AG08395 (cell line): ENCODE results near the gene KLHL40.
A peak's percentile ranks its signal among the peaks of the same experiment; 100 is the strongest.

ENCODE experiments used
- DNase-seq: peaks from one replicate; pipeline ENCODE4 v3.0.0; 2012; ENCODE audit warnings: mixed read lengths, low spot score

The KLHL40 gene

GRCh38 chr3:42668793-42669217 is 16.5 kb upstream of the KLHL40 start:
- no peak for DNase-seq

DNA sequence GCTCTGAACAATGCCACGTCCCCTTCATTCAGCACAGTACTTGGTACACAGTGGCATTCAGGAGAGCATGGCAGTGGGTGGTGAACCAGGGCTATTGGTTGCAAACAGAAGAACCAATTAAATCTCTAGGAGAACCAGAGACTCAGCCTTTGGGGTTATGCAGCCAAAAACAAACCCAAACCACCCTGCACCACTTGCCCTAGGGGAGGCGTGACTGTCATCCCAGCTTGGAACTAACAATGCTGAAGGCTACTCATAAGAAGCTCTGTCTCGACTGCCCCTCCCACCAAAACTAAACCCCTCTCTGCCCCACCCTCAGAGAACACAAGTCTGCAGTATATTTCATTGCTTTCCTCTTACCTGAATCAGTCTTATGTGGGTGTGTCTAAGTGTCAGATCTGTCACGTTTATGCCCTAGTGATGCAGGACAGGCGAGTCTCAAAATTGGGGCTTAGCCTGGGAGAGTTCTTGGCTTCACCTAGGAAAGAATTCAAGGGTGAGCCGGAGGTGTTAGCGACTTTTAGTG is 15.2 kb upstream of the KLHL40 start:
- DNase-seq = no peak

DNA sequence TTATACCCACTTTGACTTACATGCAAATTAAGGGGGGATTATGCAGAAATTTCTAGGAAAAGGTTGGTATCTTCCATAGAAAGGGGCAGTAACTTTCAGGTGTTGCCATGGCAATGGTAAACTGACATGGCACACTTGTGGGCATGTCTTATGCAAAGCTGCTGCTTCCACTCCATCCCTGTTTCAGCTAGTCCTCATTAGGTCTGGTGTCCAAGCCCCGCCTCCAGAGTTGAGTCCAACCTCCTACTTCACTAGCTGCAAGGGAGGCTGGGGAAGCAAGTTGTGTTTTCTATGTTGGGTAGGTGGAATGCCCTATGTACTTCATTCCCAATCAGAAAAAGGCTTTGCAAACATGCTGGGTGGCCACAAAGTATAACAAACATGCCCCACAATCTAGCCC is 14.7 kb upstream of the KLHL40 start:
- DNase-seq = no peak

DNA sequence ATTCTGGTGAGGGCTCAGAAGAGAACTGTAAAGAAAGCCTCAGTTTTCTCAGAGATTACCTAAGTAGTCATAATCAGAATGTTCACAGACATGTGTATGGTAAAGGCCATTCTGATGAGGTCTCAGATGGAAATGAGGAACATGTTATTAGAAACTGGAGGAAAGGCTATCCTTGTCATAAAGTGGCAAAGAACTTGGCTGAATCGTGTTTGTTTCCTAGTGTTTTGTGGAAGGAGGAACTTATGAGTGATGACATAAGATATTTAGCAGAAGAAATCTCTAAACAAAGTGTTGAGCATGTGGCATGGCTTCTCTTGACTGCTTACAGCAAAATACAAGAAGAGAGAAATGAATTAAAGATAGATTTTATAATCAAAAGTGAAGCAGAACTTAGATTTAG is 12.8 kb upstream of the KLHL40 start:
- DNase-seq = no peak

DNA sequence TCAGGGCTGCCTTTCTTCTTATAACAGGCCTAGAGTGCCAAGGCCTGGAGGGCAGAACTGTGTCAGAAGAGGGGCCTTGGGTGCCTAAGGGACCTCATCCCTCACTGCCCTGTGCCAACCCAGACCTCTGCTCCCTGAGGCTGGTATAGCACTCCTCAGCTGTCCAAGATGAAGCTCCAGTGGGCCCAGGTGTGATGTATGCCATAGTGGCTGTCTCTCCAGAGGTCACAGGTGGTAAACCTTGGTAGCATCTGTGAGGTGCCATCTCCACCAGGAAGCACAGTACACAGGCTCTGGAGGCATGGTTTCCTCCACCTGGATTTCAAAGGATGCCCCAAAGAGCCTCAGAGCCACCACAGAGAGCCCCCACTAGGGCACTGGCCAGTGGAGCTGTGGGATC is 12.3 kb upstream of the KLHL40 start:
- no peak for DNase-seq

- no peak for DNase-seq
Observed at GRCh38 chr3:42674146-42674545, 11.2 kb upstream of the KLHL40 start.

DNA sequence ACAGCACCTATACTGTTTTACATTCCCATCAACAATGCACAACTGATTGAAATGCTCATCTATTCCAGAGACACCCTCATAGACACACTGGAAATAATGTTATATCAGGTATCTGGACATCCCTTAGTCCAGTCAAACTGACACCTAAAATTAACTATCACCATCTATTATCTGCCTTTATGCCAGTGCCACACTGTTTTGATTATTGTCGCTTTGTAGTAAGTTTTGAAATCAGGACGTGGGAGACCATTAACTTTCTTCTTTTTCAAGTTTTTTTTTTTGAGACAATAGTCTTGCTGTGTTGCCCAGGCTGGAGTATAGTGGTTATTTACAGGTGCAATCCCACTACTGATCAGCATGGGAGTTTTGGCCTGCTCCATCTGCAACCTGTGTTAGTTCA is 9.4 kb upstream of the KLHL40 start:
- DNase-seq = no peak

- no peak for DNase-seq
Observed at GRCh38 chr3:42678447-42678846, 6.9 kb upstream of the KLHL40 start.

- no peak for DNase-seq
Observed at GRCh38 chr3:42680271-42680670, 5.1 kb upstream of the KLHL40 start.

DNA sequence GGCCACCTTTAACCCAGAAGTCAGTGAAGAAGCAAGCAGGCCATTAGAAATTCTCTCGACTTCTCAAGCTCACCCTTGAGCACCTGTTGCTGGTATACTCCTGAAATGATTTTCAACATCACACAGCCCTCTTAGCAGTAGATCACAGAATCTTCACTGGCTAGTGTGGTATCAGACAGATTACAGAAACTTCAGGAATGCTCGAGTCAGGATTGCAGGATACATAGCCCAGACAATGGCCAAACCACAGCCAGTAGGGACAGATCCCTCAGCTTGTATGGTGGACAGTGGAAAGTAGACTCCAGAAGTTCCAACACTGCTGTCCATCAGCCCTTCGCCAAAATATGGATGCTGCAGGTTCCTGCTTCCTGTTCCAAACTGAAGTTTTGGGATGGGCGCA is 4.5 kb upstream of the KLHL40 start:
- DNase-seq = peak; percentile 41

DNA sequence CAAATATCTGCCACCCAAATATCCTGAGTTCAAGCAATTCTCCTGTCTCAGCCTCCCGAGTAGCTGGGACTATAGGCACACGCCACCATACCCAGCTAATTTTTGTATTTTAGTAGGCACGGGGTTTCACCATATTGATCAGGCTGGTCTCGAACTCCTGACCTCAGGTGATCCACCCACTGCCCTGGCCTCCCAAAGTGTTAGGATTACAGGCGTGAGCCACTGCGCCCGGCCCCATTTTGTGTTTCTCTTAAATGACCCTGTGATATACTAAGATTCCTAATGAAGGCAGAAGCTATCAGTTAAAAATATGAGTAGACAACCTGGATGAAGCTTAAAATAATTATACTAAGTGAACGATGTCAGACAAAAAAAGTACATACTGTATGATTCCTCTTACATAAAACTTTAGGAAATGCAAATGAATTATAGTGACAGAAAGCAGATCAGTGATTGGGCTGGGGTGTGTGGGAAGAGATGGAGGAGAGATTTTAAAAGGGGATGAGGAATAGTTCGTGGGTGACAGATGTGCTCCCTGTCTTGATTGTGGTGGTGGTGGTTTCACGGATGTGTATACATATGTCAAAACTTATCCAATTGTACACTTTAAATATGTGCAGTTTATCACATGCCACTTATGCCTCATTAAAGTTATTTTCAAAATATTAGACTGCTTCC is 3.8 kb upstream of the KLHL40 start:
- DNase-seq = no peak

- no peak for DNase-seq
Observed at GRCh38 chr3:42682301-42683070, 2.9 kb upstream of the KLHL40 start.

DNA sequence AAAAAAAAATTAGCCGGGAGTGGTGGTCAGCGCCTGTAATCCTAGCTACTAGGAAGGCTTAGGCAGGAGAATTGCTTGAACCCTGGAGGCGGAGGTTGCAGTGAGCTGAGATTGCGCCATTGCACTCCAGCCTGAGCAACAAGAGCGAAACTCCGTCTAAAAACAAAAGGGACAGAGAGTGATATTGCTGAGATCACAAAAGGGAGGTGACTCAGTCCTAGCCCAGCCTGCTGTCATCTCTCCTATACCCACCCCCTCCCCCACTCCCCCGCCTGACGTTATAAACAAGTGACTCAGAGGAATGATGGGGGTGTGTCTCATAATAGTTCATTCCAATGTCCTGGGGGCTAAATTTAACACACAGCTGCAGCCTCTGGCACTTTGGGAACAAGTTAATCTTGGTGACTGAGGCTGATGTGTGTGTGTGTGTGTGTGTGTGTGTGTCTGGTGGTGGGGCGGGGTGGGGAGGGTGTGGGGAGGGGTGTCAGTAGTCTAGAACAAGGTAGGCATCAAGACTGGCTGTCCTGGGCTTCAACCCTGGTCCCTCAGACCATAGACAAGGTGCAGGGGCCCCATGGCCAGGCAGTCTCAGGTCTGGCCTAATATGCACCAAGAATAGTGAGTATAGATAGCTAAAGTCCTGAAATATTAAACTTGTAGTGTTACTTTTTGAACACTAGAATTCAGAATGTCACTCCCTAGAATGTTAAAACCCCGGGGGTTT is 1.3 kb upstream of the KLHL40 start:
- peak; percentile 98 for DNase-seq

DNA sequence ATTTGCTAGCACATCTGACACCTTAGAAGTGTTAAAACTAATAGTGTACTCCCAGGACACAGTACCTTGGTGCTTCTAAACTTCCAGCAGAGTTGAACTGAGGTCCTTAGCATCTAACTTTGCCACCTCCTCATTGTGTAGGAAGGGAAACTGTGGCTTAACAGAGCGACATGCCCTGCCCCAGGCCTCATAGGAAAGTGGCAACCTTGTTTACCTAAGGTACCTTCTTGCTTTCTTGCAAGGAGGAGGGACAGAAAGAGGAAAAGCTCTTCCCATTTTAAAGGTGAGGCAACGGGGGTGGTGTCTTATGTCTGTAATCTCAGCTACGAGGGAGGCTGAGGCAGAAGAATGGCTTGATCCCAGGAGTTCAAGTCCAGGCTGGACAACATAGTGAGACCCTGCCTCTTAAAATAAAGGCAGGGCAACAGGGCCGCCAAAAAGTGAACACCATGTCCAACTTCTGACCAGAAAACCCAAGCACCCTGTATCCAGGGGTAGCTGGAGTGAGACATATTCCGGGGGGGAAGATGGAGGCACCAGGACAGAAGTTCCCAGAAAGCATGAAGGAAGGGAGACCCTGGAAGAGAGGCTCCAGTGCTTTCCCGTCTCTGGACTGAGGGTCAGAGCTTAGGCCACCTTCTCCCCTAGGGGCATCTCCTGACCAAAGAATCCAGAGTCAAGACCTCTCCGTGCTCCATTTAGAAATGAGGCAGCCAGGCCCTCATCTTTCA is 540 bp upstream of the KLHL40 start:
- no peak for DNase-seq

- DNase-seq = no peak
Observed at GRCh38 chr3:42685891-42686820, 819 bp downstream of the KLHL40 start.

- no peak for DNase-seq
Observed at GRCh38 chr3:42686832-42687650, 1.7 kb downstream of the KLHL40 start.

DNA sequence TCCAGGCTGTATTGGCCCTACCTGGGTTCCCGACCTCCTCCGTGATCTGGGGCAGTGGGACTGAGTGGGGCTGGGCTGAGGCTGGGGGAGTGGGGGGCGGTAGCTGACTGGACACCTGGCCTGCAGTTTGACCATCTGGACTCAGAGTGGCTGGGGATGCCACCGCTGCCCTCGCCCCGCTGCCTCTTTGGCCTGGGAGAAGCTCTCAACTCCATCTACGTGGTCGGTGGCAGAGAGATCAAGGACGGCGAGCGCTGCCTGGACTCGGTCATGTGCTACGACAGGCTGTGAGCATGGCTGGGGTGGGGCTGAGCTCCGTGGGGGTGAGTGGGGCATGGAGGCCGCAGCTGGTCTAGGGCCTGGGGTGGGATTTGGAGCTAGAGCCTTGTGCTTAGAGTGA is 2.7 kb downstream of the KLHL40 start:
- no peak for DNase-seq

DNA sequence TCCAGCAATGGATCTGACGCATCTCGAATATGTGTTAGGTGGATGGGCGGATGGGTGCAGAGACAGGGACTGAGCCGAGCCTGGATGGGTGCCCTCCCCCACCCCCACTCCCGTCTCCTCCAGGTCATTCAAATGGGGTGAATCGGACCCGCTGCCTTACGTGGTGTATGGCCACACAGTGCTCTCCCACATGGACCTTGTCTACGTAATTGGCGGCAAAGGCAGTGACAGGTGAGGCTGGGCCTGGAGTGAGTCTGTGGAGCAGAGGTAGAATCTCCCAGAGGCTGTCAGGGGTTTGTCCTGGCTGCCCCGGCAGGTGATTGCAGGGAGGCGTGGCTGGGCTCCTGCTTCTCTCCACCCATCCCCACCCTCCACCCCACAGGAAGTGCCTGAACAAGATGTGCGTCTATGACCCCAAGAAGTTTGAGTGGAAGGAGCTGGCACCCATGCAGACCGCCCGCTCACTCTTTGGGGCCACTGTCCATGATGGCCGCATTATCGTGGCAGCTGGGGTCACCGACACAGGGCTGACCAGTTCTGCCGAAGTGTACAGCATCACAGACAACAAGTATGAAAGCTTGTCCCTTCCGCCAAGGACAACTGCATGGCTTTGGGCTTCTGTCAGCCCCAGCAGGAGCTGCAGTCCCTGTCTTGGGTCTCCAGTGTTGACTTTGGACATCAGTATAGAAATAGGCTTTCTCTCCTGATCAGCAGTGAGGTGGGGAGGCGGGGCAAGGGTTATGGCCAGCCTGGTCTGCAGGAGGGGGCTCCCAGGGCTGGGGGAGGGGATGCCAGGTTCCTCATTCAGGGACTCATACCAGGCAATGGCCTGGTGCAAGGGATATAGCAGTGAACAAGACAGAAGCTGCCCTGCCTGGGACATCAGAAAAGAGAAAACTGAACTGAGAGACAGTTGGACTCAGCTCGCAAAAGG is 3.4 kb downstream of the KLHL40 start:
- no peak for DNase-seq

DNA sequence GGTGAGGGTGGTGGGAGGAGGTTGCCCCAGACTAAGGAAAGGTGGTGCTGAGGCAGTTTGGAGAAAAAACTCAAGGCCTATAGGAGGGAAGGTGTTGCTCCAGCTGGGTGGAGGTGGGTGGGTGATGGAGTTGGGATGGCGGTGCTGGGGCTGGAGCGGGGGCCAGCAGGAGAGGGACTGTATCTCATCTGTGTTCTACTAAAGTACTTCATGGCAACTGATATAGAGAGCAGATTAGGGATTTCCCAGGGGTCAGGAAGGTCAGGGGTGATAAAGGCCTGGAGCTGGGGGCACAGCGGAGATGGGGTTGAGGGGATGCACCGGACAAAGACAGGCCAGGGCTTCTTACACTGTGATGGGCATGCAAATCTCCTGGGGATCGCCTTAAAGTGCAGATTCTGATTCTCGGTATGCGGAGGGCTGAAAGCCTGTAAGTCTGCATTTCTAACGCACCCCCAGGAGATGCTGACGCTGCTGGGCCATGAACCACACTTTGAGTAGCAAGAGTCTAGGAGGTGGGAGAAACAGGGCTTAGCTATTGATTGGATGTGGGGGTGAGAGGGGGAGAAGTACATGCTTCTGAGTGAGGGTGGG is 4.2 kb downstream of the KLHL40 start:
- DNase-seq = no peak
